Stimulated activated CD4-positive, alpha-beta T cell treated with anti-CD3 and anti-CD28 coated beads, Interleukin-1b, Interleukin-23, amount 100 ng/mL, for 1 hour (primary cell): Measurements from ENCODE around the gene COL6A5.
"Not testable (repeated sequence)": the region's sequence is repeated elsewhere in the genome, so short reads cannot be mapped to it uniquely, and the experiment has no call there.

Source experiments
- DNase-seq, 2 donors: peaks; one replicate each; pipeline ENCODE4 v3.0.0-alpha.2; 2020; ENCODE audit warnings: low read depth in 2 of 2

Gene COL6A5

GRCh38 chr3:130384476-130385025 lies 39.1 kb downstream of the COL6A5 start:
- DNase-seq: no peak

GRCh38 chr3:130386604-130387263 lies 41.3 kb downstream of the COL6A5 start:
- no peak for DNase-seq

- DNase-seq: no peak
Observed at GRCh38 chr3:130389743-130390478, 44.4 kb downstream of the COL6A5 start.

- no peak for DNase-seq
Observed at GRCh38 chr3:130392266-130392665, 46.8 kb downstream of the COL6A5 start.

GRCh38 chr3:130393594-130393993 lies 48.1 kb downstream of the COL6A5 start:
- DNase-seq: no peak

GRCh38 chr3:130395331-130395730 lies 49.9 kb downstream of the COL6A5 start:
- no peak for DNase-seq

- DNase-seq: no peak
Observed at GRCh38 chr3:130395916-130396315, 50.4 kb downstream of the COL6A5 start.

GRCh38 chr3:130404401-130404800 lies 58.9 kb downstream of the COL6A5 start:
- DNase-seq: no peak

GRCh38 chr3:130405956-130406355 lies 60.5 kb downstream of the COL6A5 start:
- no peak for DNase-seq

- DNase-seq: not testable (repeated sequence)
Observed at GRCh38 chr3:130408253-130408652, 62.8 kb downstream of the COL6A5 start.

- DNase-seq: no peak
Observed at GRCh38 chr3:130411320-130411719, 65.8 kb downstream of the COL6A5 start.

- DNase-seq: no peak
Observed at GRCh38 chr3:130412991-130413560, 67.6 kb downstream of the COL6A5 start.

GRCh38 chr3:130414457-130414856 lies 69.0 kb downstream of the COL6A5 start:
- DNase-seq: no peak

GRCh38 chr3:130420466-130420865 lies 75.0 kb downstream of the COL6A5 start:
- no peak for DNase-seq

GRCh38 chr3:130423064-130423463 lies 77.6 kb downstream of the COL6A5 start:
- no peak for DNase-seq

- no peak for DNase-seq
Observed at GRCh38 chr3:130424837-130425236, 79.4 kb downstream of the COL6A5 start.

- no peak for DNase-seq
Observed at GRCh38 chr3:130425484-130425883, 80.0 kb downstream of the COL6A5 start.

GRCh38 chr3:130426206-130426605 lies 80.7 kb downstream of the COL6A5 start:
- no peak for DNase-seq

- DNase-seq: no peak
Observed at GRCh38 chr3:130428871-130429712, 83.6 kb downstream of the COL6A5 start.

GRCh38 chr3:130429713-130430023 lies 84.2 kb downstream of the COL6A5 start:
- DNase-seq: no peak

- DNase-seq: no peak
Observed at GRCh38 chr3:130430266-130430665, 84.8 kb downstream of the COL6A5 start.

GRCh38 chr3:130432086-130432485 lies 86.6 kb downstream of the COL6A5 start:
- DNase-seq: not testable (repeated sequence)
